PFSK-1 (cell line): ENCODE data around the gene KLF16.

ENCODE experiments used
- FOXP2 ChIP-seq: optimal IDR thresholded peaks from 2 replicates; pipeline ENCODE3; 2011; ENCODE audit warnings: borderline replicate concordance, control low read depth, inconsistent platforms; ENCODE audit not compliant: insufficient read depth; ENCODE audit errors: extremely low read length, extremely low read depth
- POLR2AphosphoS5 ChIP-seq: IDR thresholded peaks from 2 replicates; pipeline ENCODE4 v1.6.1; 2012; ENCODE audit warnings: low read depth, mild to moderate bottlenecking, control low read depth, low read length, moderate library complexity
- SIN3A ChIP-seq: IDR thresholded peaks from 2 replicates; pipeline ENCODE4 v1.6.1; 2012; ENCODE audit warnings: mild to moderate bottlenecking, low read length, moderate library complexity, borderline replicate concordance; ENCODE audit not compliant: insufficient read depth
- TAF1 ChIP-seq: IDR thresholded peaks from 2 replicates; pipeline ENCODE4 v1.6.1; 2012; ENCODE audit warnings: low read length, control low read depth, borderline replicate concordance; ENCODE audit not compliant: insufficient read depth
- TF ChIP-seq, protein P1 (sequence below), 2 experiments: IDR thresholded peaks; 2 replicates each; pipeline versions ENCODE4 v1.6.1 to v1.8.0; 2011 to 2012; ENCODE audit warnings: low read depth in 2 of 2, low read length in 2 of 2, control low read depth in 1 of 2, inconsistent platforms in 1 of 2, mild to moderate bottlenecking in 1 of 2, moderate library complexity in 1 of 2; ENCODE audit not compliant: insufficient read depth in 1 of 2

Gene KLF16

DNA sequence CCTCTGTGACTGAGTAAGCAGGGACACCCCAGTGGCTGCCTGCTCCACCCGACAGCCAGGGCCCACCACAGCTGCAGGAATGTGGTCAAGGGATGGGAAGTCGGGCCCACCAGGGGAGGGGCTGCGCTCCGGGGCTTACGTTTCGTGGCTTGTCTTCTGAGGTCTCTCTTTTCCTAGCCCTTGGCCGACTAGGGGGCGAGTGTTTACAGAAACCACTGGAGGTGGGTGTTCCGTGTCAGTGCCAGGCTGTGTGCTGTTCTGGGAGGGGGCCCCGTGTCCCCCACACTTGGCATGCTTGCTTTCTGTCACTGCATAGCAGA lies 46.3 kb upstream of the KLF16 start:
- TF ChIP-seq FOXP2 (no peak), SIN3A (no peak)
- TF ChIP-seq, protein P1, sequence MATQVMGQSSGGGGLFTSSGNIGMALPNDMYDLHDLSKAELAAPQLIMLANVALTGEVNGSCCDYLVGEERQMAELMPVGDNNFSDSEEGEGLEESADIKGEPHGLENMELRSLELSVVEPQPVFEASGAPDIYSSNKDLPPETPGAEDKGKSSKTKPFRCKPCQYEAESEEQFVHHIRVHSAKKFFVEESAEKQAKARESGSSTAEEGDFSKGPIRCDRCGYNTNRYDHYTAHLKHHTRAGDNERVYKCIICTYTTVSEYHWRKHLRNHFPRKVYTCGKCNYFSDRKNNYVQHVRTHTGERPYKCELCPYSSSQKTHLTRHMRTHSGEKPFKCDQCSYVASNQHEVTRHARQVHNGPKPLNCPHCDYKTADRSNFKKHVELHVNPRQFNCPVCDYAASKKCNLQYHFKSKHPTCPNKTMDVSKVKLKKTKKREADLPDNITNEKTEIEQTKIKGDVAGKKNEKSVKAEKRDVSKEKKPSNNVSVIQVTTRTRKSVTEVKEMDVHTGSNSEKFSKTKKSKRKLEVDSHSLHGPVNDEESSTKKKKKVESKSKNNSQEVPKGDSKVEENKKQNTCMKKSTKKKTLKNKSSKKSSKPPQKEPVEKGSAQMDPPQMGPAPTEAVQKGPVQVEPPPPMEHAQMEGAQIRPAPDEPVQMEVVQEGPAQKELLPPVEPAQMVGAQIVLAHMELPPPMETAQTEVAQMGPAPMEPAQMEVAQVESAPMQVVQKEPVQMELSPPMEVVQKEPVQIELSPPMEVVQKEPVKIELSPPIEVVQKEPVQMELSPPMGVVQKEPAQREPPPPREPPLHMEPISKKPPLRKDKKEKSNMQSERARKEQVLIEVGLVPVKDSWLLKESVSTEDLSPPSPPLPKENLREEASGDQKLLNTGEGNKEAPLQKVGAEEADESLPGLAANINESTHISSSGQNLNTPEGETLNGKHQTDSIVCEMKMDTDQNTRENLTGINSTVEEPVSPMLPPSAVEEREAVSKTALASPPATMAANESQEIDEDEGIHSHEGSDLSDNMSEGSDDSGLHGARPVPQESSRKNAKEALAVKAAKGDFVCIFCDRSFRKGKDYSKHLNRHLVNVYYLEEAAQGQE (IDR thresholded peaks at IDR 0.05; ENCODE audit: insufficient read depth in 1 of 2, low read depth in 2 of 2, low read length in 2 of 2): no peak

- TF ChIP-seq, protein P1 (IDR thresholded peaks at IDR 0.05; ENCODE audit: insufficient read depth in 1 of 2, low read depth in 2 of 2, low read length in 2 of 2): no peak
- TF ChIP-seq TAF1 (no peak), POLR2AphosphoS5 (no peak), SIN3A (no peak), FOXP2 (no peak)
These were observed 44.9 kb upstream of the KLF16 start for GRCh38 chr19:1908364-1908678.

DNA sequence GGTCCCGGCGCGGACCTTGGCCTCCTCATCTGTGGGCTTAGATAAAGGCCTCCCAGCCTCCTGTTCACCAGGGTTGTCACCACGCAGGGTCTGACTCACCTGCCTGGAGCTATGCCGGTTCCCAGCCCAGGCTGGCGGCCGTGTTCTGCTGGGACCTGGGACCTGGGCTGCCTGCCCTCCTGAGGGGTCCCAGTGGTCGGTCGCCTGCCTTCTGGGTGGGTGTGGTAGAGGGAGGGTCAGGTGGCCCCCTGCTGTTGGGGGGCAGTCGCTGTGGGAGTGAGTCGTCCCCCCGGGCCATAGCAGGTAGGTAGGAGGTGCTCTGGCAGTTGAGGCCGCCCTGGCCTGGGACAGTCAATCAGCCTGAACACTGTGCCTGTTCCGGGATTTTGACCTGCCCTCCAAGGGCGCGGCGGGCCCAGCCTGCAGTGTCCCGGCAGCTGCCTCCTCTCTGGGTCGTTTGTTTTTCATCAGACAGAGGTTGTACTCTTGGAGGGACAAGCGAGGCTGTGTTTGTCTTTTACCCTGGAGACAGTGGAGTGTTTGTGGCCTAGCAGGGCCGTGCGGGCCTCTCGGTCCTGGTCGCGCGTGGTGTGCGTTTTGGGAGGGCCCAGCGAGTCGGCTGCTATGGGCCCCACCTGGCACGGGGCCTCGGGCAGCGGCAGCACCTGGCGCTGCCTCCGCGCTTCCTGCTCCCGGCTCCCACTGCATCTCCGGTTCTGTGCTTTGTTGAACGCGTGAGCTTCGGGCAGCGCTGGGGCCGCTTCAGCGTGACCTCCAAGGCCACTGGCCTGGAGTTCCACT lies 44.4 kb upstream of the KLF16 start:
- TF ChIP-seq POLR2AphosphoS5: no peak
- no peak for TF ChIP-seq FOXP2
- TF ChIP-seq, protein P1 (IDR thresholded peaks at IDR 0.05; ENCODE audit: insufficient read depth in 1 of 2, low read depth in 2 of 2, low read length in 2 of 2): no peak
- TF ChIP-seq SIN3A: no peak
- TF ChIP-seq TAF1: no peak

GRCh38 chr19:1906985-1907562 lies 43.7 kb upstream of the KLF16 start:
- no peak for TF ChIP-seq FOXP2
- no peak for TF ChIP-seq POLR2AphosphoS5
- TF ChIP-seq, protein P1 (IDR thresholded peaks at IDR 0.05; ENCODE audit: insufficient read depth in 1 of 2, low read depth in 2 of 2, low read length in 2 of 2): no peak
- TF ChIP-seq SIN3A: no peak
- no peak for TF ChIP-seq TAF1
